ENCODE measurements around the gene MTF1.
A peak's percentile ranks its signal among the peaks of the same experiment; 100 is the strongest.
"Not testable (repeated sequence)": the region's sequence is repeated elsewhere in the genome, so short reads cannot be mapped to it uniquely, and the experiment has no call there.

The MTF1 gene

DNA sequence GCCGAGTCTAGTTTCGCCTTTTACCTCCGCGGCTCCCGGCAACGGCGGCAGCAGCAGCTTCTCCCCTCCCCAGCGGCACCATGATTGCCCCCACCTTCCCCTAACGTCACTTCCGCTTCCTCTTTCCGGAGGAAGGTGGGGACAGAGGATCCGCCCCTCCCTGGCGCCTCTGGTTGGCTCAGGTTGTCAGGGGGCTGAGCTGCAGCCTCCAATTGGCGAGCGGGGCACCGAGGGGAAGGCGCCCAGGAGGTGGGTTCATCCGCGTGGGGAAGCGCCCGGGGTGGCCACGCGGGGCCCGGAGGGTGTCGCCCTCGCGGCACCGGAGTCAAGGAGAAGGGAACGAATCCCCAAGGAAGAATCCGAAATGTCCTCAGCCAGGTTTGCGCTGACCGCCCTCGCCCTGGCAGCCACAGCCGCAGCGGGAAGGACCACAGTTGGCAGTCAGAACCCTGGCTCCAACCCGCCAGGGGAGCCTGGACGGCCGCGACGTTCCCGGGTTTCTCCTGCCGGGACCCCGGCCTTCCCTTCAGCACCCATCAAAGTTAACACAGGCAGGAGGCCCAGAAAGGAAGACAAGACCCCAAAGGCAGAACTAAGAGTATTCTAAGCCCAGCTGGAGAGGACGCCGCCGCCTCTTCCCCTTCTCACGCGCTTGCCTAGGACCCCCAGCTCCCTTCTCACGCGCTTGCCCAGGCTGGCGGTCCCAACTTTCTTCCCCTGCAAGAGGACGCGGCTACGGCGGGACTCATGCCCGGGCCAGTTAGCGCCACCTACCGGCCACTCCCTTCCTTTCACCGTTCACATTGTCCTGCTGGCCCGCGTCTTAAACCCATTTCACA, at the start of gene MTF1:
Gene MTF1, minus strand, starts transcription at position 86 of the 839 bp plus-strand sequence. CDS start 1,934 bp downstream, outside the sequence.
- DNase-seq: peak; percentile 72

DNA sequence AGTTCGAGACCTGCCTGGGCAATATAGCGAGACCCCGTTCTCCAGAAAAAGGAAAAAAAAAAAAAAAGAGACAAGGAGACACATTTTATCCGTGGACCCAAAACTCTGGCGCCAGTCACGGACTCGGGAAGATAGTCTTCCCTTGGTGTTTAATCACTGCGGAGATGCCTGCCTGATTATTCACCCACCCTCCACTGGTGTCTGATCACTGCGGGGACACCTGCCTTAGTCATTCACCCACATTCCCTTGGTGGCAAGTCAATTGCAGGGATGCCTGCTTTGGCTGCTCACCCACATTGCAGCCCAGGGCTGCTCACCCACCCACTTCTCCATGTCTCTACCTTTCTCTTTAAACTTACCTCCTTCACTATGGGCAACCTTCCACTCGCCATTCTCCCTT, 49.1 kb upstream of the MTF1 start:
- DNase-seq: not testable (repeated sequence)

DNA sequence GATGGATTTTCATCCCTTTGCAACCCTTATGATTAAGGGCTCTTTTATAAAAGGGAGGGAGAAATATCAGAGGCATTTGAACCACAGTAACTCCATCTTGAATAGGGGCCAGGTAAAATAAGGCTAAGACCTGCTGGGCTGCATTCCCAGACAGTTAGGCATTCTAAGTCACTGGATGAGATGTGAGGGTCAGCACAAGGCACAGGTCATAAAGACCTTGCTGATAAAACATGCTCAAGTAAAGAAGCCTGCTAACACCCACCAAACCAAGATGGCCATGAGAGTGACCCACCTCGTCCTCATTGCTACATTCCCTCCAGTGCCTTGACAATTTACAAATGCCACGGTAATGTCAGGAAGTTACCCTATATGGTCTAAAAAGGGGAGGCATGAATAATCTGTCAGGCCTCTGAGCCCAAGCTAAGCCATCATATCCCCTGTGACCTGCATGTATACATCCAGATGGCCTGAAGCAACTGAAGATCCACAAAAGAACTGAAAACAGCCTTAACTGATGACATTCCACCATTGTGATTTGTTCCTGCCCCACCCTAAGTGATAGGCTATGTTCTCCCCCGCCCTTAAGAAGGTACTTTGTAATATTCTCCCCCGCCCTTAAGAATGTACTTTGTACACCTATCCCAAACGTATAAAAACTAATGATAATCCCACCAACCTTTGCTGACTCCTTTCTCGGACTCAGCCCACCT, 48.2 kb upstream of the MTF1 start:
- DNase-seq: not testable (repeated sequence)

DNA sequence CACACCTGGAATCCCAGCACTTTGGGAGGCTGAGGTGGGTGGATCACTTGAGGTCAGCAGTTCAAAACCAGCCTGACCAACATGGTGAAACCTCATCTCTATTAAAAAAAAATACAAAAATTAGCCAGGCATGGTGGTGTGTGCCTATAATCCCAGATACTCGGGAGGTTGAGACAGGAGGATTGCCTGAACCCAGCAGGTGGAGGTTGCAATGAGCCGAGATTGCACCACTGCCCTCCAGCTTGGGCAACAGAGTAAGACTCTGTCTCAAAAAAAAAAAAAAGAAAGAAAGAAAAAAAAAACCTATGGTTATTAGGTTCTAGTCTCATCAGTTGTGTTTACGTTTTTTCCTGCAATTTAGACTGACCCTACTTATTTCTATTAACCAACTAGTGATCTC, 47.2 kb upstream of the MTF1 start:
- DNase-seq: not testable (repeated sequence)

DNA sequence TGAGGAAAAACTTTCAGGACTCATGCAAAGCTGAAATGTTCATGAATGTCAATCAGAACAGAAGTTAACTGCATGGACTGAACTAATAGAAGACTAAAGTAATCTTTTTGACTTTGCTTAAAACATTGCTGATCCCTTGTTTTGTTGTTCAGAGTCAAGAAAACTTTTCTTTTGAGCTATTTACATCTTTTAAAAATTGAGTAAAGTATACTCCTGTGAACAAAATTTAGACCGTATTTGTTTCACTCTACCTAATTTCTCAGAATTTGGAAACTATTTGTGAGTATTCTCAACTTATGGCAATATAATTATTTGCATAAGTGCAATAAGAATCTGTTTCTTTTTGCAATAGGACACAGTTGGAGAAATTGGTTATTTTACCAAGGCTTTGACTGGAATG, 46.3 kb upstream of the MTF1 start:
- DNase-seq: no peak

DNA sequence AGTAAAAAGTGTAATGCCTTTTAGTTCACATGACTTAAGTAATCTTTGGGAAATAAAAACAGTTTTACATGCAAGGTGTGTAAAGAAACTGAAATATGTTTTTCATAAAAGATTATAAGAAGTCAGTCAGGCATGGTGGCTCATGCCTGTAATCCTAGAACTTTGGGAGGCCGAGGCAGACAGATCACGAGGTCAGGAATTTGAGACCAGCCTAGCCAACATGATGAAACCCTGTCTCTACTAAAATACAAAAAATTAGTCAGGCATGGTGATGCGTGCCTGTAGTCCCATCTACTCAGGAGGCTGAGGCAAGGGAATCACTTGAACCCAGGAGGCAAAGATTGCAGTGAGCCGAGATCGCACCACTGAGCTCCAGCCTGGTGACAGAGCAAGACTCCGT, 44.5 kb upstream of the MTF1 start:
- DNase-seq: not testable (repeated sequence)

DNA sequence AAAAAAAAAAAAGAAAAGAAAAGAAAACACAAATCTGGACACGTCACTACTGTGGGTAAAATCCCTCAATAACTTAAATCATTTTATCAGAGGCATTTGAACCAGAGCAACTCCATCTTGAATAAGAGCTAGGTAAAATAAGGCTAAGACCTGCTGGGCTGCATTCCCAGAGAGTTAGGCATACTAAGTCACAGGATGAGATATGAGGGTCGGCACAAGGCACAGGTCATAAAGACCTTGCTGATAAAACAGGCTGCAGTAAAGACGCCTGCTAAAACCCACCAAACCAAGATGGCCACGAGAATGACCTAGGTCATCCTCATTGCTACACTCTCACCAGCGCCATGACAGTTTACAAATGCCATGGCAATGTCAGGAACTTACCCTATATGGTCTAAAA, 43.6 kb upstream of the MTF1 start:
- DNase-seq: no peak

DNA sequence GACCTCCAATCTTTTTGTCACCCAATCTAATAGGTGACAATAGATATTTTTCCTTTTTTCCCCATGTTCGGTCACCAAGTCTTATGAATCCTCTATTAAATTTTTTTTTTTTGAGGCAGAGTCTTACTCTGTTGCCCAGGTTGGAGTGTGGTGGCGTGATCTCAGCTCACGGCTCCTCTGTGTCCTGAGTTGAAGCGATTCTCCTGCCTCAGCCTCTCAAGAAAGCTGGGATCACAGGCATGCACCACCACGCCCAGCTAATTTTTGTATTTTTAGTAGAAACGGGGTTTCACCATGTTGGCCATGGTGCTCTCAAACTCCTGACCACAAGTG, 42.5 kb upstream of the MTF1 start:
- DNase-seq: no peak

DNA sequence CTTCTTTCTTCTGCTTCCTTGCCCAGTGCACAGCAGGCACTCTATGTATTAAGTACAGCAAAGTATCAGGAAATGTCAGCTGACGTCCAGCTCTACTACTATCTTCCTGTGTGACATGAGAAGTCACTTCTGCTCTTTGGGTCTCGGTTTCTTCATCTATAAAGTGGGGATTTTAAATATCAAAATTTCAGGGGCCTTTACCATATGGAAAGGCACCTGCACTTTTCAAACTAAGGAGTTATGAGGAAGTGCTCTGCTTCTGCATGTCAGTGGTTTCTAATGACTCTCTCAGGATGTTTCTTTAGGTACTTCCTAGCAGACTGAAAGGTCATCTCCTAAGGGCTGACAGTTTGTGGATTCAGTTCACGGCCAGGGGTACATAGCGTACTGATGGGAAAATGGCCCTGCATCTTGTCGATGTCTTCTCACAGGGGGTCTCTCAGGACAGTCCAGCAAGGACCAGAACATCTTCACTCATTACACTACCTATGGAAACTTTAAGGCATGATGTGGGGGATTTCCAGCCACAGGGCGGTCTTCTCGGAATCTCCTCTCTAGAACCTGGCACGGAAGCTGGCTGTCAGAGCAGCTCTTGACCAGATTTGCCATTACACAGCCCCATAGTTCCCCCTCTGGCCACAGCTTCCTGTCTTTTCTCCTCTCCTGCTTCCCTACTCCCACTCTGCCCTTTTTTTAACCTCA, 42.0 kb upstream of the MTF1 start:
- no peak for DNase-seq

DNA sequence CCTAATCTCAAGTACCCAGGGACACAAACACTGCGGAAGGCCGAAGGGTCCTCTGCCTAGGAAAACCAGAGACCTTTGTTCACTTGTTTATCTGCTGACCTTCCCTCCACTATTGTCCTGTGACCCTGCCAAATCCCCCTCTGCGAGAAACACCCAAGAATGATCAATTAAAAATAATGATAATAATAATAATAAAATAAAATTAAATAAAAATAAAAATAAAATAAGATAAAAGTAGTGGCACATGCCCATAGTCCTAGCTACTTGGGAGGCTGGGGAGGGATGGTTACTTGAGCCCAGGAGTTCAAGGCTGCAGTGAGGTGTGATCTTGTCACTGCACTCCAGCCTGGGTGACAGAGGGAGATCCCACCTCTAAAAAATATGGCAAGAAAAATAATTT, 38.2 kb upstream of the MTF1 start:
- DNase-seq: not testable (repeated sequence)

DNA sequence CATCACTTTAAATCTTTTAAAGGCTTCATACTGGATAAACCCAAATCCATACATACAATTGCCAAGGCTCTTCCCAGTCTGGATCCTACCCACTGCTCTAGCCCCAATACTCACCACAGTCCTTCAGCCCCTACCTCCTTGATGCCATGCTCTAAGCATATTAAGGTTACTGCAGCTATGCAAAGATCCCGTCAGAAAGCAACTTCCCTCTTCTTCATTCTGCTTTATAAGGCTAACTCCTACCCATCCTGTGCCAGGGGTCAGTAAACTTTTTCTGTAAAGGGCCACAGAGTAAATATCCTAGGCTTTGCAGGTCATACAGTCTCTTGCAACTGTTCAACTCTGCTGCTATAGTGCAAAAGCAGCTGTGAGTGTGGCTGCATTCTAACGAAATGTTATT, 34.3 kb upstream of the MTF1 start:
- no peak for DNase-seq

DNA sequence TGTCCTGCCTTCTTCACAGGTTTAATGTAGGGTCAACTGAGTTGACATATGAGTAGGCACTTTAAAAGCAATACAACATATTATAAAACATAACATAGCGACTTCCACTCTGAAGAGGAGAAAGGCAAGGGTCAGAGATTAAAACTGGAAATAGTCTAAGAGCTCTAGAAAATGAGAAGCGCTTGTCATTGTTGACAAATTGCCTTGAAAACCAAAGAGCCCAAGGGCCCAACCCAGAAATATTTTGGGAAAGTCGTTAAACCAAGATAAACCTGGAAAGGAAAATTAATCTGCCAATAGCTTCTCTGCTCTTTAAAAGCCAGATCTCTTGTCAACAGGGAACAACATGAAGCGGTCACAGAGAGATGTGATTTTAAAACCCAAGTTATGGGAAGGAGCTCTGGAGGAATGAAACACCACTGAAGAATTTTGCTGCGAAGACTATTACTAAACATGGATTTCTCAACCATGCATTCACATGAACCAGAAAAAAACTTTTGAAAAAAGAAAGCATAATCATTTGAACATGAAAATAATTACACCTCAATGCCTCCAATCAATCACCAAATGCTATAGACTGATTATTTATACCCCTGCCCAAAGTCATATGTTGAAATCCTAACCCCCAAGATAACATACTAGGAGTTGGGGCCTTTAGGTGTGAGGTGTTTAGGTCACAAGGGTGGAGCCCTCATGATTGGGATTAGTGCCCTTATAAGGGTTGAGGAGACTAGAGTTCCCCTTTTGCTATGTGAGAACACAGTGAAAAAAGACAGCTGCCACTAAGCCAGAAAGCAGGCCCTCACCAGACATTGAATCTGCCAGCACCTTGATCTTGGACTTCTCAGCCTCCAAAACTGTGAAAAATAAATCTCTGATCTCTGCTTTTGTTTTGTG, 33.0 kb upstream of the MTF1 start:
- no peak for DNase-seq

DNA sequence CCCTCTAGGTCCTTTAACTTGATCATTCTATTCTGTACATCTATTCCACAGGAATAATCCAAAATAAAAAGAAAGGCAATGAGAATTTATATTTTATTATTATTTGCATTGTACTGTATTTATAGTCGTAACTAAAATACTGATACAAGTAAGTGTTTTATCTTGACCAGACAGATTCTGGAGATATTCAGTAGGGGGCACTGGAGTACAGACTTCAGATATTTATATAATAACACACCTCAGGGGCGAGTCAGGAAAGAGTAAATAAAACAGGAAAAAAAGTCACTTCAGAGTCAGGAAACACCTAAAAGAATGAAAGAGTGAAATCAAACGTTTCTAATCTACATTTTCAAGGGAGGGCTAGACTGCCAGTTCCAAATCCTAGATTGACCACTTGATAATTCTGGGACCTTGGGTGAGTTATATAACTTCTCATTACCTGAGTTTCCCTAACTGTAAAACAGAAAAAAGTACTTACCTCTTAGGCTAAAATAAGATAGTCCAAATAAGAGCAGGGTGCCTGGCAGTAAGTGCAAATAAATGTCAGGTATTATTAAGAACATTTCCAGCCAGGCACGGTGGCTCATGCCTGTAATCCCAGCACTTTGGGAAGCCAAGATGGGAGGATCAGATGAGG, 31.1 kb upstream of the MTF1 start:
- DNase-seq: no peak

DNA sequence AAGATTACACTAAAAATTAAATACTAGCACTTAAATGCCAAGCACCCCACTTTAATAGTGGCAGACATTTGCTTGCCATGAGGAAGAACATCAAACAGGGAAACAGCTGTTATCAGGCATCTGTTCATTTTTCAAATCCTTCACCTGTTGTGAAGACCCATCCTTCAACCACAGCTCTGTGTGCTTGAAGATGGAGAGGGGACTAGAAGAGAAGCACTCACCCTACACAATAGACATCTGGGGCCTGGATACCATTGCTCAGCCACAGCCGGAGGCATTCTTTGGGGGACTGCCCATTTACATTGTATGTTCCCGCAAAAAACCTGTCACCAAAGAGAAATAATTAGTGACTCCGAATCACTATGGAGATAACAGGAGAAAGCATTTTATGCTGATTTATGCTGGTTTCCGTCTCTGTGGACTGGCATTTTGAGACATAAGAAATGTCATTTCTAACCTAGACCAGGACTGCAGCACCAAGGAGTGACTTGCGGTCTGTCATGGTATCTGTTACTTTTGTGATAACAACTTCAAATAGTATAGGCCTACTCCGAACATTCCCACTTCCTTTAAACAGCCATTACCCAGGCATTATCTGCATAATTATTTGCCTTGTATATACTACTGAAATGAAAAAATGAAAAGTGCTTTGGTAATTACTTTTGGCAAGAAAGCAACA, 28.8 kb upstream of the MTF1 start:
- DNase-seq: no peak

DNA sequence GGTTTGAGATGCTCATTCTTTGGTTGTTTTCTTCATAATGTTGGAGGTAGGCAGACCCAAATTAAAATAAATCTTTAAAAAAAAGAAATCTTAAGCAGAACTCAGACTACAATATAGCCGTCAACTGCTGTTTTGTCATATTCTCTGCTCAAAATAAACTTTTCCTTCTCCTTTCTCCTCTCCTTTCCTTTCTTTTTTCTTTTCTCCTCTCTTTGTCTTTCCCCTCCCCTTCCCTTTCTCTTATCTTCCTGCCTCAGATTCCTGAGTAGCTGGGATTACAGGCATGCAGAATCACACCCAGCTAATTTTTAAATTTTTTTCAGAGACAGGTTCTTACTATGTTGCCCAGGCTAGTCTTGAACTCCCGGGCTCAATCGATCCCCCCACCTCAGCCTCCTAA, 24.8 kb upstream of the MTF1 start:
- DNase-seq: no peak

DNA sequence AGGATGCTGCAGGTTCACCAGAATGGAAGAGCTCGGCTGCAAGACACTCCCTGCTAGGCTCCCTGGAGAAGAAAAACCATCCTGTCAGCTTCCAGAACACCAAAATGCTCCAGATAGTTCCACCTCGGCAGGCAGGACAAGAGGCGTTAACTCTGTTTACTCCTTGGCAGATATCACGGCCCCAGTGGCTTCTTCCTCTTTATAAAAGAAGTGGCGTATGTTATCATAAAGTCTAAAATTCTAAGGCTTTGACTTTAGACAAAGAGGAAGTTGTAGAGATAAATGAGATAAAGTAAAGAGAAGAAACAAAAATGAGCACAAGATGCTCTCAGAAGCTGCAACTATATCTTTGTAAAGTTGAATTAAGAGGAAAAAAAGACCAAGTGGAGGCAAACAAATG, 24.3 kb upstream of the MTF1 start:
- no peak for DNase-seq

DNA sequence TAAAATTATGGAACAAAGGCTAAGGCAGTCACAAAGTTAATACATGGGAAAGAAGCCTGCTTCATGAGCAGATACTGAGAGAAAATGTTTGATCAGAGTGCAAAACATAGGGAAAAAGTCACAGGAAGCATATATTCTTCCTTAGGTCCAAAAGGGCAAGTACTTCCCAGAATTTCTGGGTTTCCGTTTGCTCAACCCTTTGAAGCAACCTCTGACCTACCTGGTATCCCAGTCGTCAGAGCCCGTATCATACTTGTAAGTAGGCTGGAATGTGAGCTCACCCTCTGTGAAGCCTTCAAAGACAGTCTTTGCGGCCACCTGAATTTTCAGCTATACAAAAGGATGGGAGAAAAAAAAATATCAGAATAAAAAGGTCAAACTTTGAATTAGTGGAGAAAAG, 20.5 kb upstream of the MTF1 start:
- DNase-seq: no peak

DNA sequence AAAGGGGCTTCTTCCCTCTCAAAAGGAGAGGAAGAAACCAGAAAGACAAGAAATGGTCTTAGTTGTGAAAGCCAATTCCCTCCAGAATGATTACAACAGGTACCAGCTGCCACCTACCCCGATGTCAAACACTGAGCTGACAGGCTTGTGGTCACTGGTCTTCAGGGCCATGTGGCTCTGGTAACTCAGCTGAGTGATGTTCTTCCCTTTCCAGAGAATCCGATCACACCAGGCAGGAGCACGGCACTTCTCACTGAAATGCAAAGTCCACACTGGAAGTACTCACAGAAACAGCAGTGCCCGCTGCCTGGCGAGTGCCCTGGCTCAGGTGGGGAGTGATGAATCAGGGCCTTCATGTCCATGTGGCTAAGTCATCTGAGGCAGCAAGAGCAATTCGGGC, 18.7 kb upstream of the MTF1 start:
- no peak for DNase-seq

DNA sequence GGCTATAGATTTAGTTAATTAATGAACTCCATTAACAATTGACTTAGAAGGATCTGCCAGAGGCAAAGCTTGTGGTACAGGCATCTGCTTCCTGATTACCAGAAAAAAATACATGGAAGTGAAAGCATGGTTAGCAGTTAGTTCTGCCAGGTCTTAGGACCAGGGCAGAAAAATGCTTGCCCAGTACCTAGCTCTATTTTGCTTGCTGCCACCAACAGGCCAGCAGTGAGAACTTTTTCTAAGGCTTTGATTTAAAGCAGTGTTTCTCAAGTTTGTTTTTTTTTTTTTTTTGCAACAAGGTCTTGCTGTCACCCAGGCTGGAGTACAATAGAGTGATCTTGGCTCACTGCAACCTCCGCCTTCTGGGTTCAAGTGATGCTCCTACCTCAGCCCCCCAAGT, 16.4 kb upstream of the MTF1 start:
- DNase-seq: no peak

DNA sequence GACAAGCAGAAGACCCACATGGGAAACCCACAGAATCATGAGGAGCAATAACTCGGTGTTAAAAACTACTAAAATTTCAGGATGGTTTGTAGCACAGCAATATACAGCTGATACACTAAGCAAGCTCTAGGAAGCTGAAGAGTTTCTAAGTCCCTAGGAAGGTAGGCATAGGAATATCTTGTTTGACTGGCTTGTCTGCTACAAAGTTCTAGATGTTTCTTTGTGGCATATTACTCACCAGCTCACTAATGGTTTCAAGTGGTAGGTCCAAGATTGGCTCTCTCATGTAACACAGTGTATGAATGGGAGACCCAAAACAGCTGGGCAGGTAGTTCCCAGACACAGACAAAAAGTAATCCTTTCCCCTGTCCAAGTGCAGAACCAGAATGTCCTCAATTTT, 13.3 kb upstream of the MTF1 start:
- no peak for DNase-seq

DNA sequence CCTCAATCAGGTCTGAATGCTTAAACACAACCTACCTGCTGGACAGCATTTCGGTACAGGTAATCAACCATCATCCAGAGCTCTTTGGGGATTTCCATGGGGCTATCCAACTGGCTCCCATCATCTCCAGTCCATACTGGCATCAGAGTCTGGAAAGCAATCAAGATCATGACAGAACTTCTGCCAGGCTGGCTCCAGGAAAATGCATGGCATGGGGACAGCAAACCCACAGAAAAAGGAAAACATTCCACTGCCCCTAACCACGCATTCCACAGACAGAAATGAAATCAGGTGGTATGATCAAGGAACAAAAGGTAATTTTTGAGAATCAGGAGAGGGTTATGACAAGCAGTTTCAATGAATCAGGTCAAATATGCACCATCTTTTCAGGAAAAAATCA, 9.1 kb upstream of the MTF1 start:
- DNase-seq: no peak

DNA sequence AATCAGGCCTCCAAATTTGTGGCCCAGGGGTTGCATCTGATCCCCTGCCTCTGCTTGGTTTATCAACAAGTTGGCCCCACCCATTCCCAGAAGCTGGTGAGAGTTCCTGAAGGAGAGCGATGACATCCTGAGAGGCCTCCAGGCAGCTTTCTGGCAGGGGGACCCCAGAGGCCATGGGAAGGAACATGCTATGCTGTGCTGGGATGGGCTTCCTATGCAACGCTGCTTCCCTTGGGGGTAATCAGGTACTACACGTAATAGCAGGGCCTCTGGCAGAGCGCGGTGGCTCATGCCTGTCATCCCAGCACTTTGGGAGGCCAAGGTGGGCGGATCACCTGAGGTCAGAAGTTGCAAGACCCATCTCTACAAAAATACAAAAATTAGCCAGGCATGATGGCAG, 8.4 kb upstream of the MTF1 start:
- no peak for DNase-seq
